CD4-positive, alpha-beta T cell treated with Interleukin-21 for 1 hour (primary cell): Measurements from ENCODE around the gene CDH13.

ENCODE experiments used
- DNase-seq: peaks from one replicate; pipeline ENCODE4 v3.0.0-alpha.2; 2020

Gene CDH13

DNA sequence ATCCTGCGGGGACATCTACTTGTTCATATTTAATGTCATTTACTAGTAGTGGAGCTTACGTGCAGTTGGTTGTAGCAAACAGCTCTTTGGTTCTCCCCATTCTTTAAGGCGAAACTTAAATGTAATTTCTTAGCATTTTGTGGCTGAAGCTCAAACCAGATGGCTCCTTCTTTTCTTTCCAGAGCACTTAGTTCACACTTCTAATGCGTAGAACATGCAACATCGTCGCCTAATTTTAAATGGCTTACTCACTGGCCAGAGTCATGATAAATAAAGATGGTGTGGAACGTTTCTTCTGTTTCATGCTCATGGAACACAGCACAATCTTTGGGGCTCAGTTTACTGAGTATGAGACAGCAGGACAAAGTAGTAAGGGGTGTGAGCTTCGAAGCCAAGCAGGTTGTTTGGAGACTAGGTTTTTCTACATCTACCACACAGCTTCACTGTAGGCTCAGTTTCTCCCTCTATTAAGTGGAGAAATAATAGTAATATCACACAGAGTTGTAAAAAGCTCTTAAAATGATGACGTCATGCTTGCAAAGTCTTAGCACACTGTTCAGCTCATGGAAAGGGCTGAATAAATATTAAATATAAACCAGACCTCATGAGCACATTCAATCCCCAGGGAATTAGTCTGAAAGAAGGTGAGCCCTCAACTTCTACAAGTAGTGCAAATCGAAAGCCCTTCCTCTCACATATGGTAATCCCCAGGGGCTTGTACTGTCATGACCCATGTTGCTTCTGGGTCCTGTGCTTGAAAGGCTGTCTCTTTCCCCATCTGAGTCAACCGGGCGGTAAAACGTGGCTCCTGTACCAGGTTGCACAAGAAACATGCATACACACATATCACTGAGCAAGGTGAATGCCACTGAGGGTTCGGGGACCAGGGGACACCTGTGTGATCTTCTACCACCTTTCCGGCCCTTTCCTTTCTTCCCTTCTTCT lies 384.3 kb downstream of the CDH13 start:
- no peak for DNase-seq

DNA sequence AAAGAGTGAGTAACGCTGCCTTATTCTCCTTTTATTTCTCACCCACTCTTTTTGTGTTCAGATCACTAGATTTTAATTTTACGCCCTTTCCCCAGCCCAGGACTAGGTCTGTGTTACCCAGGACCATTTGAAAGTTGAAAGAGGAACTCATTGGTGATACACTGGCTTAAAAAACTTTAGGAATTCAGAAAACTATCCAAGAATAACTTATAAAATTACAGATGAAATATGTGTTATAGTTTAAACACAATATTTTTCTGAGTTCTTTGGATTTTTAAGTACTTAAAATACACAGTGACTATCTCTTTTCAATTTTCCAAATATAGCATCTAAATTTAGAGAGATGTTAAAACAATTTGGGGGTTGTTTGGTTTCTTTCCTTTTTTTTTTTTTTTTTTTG lies 385.2 kb downstream of the CDH13 start:
- DNase-seq = no peak

DNA sequence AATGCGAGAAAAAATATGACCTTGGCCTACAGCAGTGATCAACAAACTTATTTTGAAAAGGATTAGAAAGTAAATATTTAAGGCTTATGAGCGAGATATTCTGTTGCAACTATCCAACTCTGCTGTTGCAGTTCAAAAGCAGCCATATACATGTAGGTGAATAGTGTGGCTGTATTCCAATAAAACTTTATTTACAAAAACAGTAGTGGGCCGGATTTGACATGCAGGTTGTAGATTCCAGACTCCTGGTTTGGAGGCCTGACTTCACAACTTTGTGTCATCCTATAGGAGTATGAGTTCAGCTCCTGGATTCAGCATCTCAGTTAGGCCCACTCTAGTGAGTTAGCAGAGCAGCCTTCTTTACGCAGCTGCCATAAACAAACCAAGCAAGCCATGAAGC lies 386.3 kb downstream of the CDH13 start:
- DNase-seq = no peak

DNA sequence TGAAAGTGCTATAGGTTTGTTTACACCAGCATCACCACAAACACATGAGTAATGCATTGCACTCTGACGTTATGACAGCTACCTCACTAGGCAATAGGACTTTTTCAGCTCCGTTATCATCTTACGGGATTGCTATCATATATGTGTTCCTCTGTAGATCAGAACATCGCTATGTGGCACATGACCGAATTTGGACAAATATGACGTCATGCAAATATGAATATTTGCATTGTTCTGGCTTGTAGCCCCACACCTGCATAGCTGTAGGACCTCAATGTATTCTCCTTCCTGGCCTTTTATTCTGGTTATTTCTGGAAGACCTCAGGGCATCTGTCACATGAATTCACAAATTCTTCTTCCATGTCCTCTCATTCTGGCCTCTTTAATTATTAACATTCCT lies 393.2 kb downstream of the CDH13 start:
- DNase-seq = no peak

DNA sequence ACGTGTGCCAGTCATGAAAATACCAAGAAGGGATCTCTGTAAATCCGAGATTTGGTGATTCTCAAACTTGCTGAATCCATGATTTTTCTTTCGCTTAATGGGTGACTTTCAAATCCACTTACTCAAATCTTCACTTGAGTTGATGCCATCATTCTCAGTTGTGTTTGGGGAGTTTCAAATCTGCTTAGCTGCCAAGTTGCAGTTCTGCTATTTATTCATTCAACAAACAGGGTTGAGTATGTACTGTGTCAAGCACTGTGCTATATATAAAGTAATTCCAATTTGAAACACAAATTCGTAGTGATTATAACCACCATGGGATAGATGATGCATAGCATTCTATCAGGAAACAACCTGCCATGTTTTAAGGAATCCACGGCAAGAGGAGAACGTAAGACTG lies 394.3 kb downstream of the CDH13 start:
- no peak for DNase-seq

DNA sequence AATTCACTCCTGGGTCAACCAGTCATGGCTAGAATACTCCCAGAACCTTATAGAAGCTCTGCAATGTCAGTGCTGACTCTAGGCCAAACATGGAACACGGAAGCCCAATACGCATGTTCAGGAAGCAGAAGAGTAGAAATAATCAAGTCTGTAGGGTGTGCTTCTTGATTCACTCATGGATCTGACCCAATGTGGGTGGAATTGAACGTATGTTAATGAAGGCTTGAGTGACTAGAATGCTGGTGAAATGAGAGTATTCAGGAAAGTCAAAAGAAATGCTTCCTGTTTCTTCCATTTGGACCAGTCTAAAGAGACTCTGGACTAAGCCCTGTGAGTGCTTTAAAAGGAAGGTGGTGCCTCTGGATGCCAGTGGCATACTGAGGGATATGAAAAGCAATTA lies 395.0 kb downstream of the CDH13 start:
- DNase-seq = no peak

DNA sequence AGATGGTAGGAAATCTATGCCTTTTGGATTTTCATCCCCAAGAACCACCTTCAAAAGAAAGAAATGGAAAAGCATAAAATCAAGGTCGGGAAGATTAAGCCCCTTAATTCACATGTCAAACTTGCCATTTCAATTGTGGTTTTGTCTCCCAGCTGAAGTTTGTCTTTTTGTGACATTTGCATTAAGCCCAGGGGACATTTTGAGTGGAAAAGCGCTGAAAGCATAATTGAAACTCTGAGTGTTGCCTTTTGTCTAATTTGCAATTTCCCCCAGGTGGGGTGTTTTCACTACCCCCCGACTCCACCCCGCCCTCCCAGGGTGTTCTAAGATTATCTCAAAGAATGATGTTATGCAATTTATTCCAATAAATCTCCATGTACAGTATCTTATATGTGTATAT lies 396.2 kb downstream of the CDH13 start:
- no peak for DNase-seq

DNA sequence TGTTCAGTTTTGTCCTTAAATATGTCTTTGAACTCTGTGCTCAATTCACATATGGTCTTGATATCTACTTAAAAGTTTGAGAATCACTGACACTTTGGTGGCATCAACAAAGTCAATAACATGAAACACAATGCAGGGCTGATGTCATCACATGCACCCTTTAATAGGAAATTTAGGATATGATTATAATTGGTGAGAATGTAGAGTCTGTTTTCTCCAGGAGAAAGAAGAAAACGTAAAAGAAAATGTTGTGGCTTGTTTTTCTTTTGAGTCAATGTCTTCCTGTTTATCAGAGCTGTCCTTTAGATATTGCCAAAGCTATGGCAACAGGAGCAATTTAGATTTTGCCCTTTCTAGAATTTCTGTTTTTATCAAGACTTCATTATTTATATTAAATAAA lies 396.9 kb downstream of the CDH13 start:
- no peak for DNase-seq

DNA sequence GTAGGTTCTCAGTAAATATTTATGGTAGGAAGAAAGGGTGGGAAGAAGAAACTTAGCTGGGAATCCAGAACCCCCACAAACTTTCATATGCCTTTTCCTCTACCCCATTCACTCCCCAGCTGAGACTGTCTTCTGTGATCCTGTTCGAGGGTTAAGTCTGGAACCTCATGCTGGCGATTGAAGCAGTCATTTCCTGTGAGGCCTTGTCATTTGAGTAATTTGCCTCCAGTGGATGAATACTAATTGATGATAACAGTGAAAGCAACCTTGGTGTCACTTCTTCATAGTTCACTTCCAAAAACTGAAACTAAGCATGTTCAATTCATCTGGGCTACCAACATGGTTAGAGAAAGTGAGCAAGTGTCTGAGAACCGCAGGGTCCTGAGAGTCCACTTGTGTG lies 401.2 kb downstream of the CDH13 start:
- no peak for DNase-seq

DNA sequence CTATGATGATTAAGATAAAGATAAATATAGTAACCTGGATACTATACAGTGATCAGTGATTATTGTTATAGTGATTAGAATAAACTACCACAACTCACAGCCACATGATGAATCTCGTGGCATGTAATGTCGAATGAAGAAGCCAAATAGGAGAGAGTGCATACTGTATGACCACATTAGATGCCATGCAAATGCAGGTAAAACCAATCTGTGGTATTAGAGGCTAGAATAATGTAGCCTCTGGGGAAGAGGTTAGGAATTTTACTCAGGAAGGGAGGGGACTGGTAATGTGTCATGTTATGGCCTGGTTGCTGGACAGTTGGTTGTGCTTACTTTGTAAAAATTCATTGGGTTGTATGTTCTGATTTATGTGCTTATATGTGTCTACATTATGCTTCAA lies 402.7 kb downstream of the CDH13 start:
- DNase-seq = no peak

DNA sequence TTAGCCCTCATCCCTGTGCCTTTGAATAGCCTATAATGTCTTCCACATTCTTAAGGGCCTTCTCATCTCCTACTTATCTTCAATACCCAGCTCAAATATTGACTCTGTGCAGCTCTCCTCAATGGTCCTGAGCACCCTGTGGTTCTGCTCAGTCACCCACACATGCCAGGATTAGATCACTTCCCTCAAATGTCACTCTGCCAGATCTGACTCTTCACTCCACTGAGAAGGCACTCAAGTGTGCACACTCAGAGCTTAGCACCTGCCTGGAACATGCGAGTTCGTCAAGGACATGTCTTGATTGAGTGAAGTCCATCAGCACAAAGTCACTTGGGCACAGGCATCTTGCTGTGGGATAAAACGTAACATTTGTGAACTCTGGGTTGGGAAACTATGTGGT lies 404.8 kb downstream of the CDH13 start:
- DNase-seq = no peak

DNA sequence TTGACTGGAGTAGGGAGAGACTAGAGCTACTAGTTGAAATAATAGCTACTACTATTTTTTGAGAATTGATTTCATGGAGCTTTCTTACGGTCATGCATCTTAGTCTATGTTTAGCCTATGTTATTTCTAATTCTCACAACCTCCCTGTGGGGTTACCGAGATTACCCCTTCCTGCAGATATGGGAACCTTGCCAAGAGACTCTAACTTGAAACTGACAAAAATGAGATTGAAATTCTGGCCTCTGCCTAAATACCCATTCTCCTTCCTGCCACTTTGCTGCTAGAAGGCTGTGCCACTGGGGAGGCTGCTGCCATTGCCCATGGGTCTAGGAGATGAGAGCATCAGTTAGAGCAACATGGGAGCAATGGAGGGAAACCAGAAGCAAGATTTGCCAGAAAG lies 410.3 kb downstream of the CDH13 start:
- no peak for DNase-seq

DNA sequence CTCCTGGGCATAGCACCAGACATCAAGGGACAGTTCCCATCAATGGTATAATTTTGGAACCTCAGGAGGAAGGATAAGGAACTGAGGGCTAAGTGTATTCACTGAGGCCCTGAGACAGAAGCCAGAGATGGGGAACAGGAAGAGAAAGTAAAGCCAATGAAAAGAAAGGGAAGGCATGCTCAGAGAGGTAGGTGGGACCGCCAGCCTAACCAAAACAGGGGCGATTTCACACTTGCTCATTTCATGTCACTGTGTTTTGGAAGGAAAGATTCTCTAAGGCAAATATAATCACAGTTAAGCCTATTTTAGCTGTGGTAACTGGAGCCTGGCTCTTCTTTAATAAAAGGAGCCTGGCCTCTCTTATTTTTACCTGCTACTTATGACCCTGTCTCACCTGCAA lies 411.1 kb downstream of the CDH13 start:
- DNase-seq = no peak

DNA sequence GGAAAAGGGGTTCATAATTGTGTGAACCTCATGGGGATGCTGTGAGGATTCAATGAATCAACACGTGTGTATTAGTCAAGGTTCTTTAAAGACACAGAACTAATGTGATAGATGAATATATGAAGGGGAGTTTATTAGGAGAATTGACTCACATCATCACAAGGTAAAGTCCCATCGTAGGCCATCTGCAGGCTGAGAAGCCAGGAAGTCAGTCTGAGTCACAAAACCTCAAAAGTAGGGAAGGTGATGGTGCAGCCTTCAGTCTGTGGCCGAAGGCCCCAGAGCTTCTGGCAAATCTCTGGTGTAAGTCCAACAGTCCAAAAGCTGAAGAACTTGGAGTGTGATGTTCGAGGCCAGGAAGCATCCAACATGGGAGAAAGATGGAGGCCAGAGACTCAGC lies 413.4 kb downstream of the CDH13 start:
- DNase-seq = no peak

DNA sequence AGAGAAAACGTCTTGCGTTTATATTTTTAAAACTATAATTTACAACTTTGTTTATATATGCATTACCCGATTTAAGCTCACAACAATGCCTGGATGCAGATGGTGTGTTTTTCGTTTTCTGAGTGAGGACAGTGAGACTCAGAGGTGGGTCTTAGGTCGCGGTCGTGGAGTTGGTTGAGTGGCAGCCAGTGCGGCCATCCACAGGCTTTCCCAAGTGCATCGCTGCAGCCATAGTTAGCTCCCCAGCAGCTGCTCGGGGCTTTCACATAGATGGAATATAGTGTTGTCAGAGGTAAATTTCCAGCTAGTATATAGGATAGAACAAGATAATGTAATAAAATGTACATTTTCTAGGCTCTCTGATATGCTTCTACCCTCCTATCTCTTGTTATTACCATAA lies 417.8 kb downstream of the CDH13 start:
- no peak for DNase-seq

DNA sequence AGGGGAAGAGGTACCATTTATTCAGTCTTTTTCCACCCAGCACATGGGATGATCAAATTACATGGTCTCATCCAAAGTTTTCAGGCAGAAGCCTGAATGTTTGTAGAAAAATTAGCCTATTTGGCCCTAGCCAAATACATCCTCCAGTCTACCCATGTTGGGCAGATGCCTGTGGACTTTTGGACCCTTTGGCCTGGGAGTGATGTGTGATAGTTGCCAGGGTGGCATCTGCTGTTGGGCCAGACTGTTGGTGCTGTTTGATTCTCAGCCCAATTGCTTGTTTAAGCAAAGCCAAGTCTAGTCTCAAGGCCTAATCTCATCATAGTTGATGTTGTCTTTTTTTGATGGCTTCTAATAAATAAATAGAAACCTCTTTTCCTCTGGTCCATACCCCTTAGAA lies 419.0 kb downstream of the CDH13 start:
- no peak for DNase-seq

DNA sequence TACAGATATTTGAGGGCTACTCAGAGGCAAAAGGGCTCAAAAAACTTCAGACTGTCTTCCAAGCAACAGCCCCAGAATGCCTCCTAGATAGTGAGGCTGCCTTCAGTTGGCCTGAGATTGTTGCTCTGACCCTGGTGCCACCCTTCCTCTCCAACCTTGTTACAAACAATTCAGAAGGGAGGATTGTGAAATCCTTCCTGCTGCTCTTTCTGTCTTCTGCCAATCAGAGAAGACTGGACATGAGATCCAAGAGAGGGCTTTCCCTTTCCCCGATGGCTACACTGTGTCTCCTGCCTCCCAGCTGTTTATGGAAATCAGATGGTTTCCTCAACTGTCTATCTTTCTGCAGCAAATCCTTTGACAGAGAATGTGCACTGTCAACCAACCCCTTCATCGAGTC lies 419.9 kb downstream of the CDH13 start:
- no peak for DNase-seq

DNA sequence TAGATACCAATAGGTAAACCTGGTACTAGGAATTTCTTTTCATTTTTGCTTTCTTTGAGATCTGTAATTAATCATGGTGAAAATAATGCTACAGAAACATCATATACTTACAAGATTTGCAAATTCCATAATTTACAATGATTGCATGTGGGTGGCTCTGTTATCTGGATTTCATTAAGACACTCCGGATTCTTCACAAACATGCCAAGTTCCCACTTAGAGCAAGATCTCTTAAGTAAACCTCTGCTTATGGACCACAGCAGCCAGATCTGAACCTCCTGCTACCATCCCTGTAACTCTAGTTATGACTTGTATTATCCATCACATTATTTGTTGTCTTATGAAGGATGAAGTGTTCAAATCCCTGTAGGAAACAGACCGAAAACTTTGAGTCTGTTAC lies 424.7 kb downstream of the CDH13 start:
- DNase-seq = no peak

DNA sequence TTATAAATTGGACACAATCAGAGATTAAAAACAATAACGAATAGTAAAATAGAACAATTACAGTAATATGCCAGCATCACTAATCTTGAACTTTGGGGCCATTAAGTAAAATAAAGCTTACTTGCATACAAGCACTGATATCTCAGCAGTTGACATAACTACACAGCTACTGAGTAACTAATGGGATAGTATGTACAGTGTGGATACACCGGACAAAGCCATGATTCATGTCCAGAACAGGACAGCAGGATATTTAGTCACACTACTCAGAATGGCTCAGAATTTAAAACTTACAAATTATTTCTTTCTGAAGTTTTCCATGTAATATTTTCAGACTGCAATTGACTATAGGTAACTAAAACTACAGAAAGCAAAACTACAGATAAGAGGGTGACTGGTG lies 427.5 kb downstream of the CDH13 start:
- no peak for DNase-seq

DNA sequence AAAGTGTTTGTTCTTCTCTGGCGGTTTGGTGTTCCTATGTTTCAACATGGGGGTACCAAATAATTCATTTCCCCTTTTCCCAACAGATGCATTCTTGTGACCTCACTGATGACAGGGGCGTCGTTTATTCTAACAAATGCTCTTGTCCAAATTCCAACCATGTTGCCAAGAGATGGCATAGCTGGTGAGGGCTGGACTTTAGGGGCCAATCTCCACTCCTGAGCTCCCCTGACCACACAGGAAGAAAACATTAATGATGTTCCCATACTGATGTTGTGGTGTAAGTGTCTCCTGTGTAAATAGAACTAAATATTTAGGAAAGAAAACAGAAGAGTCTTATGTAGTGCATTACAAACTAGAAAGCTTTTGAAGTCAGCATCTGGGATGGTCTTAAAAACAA lies 431.6 kb downstream of the CDH13 start:
- no peak for DNase-seq

DNA sequence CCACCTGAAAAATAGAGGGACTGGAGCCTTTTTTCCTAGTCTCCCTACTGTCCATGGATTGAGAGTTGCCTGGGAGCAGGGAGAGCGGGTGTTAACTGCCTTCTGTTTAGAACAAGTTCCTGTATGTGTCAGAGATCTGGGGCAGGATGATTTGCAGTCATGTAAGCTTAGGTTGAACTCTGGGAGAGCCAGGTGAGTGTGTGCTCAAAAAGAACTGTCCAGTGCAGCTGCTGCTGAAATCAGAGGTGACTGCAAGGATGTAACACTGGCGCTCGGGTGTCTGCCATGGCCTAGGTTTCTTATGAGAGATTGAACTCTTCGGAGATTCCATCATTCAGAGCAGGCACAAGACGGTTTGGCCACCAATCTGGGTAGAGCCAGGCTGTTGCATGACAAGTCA lies 432.5 kb downstream of the CDH13 start:
- no peak for DNase-seq

DNA sequence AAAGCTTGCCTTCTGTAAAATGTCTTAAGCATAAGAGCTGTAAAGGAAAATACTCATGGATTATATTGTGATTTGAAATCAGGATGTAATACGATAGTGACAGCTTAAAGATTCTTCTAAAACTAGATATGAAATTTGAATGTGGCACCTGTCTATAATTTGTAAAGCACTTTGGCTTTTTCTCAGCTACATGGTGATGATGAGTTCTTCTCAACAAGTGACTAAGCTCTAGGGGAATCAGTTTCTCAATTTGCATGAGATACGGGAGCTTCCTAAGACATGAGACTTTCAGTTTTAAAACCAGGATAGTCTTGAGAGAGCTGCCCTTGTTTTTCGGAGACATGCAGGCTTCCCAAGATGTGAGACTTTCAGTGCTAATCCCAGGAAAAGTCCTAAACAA lies 439.2 kb downstream of the CDH13 start:
- no peak for DNase-seq

DNA sequence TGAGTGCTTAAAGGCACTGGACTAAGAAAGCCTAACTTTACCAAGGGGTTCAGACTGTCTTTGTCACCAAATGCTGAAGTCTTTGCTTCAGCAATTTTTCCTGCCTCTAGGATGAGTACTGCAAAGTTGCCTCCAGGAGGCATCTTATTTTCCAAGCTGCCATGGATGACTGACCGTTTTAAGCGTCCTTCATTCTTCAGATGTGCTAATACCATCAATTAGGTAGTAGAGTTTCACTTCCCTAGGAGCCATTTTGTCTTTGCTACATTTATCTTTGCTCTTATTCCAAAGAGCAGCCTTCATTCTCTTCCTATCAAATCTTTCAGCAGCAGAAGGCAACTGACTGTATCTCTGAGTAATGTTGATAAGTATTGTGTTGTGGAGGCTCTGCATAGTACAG lies 440.1 kb downstream of the CDH13 start:
- DNase-seq = no peak

DNA sequence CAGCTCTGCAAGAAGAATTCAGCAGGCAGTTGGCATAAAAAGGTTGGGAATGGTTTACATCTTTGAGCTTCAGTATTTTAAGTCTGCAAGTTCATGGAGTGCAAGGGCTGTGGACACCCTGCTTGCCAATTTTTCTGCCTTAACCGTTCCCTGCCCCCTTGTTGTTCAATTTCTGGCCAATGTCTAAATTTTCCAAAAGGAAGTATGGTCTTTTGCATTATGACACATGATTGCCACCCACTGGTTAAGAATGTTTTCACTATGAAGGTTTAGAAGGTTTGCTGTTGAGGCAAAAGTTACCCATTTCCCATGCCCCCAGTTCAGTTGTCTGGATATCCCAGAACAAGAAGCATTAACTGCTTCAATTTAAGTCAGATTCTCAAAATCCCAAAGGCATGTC lies 441.9 kb downstream of the CDH13 start:
- DNase-seq = no peak
